HCT116 (cell line): ENCODE data around the gene PPP2R1B. TPM values are rescaled to one million over a fixed set of nuclear protein-coding genes. Genes with fewer than 3 reads are reported as not detected.

Experiments used
- ATAC-seq: fragments of 200-7000 bp; cut with Tn5 transposase; 2 replicates; pipeline ENCODE4 v1.9.1; 2020; ENCODE audit warnings: mild to moderate bottlenecking, moderate library complexity
- BruUV-seq: library from RNA; stranded (reverse); fragments of 400-500 nt; replicated peaks from 2 replicates; lab custom pipeline; 2021; lab: Mats Ljungman, UMichigan
- CTCF ChIA-PET: fragments of 300-600 bp; sonication (Branson Sonifier 250); formaldehyde crosslinking; loops from one replicate; lab custom pipeline; 2021; ENCODE audit warnings: antibody characterized with exemption; lab: Charles Lee
- POLR2A ChIA-PET: fragments of 300-600, 350-600 bp; sonication (Branson Sonifier 250); formaldehyde crosslinking; loops from one replicate; lab custom pipeline; 2021; ENCODE audit warnings: antibody characterized with exemption; lab: Charles Lee
- RAD21 ChIA-PET, 2 experiments: fragments of 300-600 bp; sonication (Branson Sonifier 250); formaldehyde crosslinking; loops; one replicate each; lab custom pipeline; 2023; ENCODE audit warnings: low total read pairs in 2 of 2; ENCODE audit not compliant: uncharacterized antibody in 2 of 2, unreplicated experiment in 2 of 2, low non-redundant PET in 1 of 2; lab: Charles Lee
- DNase-seq: peaks from one replicate; pipeline ENCODE4 v3.0.0-alpha.2; 2010; ENCODE audit warnings: low read depth, low spot score
- H2AFZ ChIP-seq: fragments of 200-600 bp; shearing (Covaris generic), sonication (generic); 2 replicates; pipeline ENCODE4 v1.6.1; 2017; ENCODE audit warnings: low read depth, mixed run types, mixed read lengths, antibody characterized with exemption, low read length; ENCODE audit not compliant: poor library complexity, severe bottlenecking
- H3K27ac ChIP-seq: 2 replicates; pipeline ENCODE4 v1.5.1; 2012; ENCODE audit warnings: low read depth, low read length
- H3K27me3 ChIP-seq: fragments of 200-600 bp; sonication (generic); 2 replicates; pipeline ENCODE4 v1.6.1; 2016; ENCODE audit warnings: mixed run types, low read length, mixed read lengths; ENCODE audit not compliant: insufficient read depth
- H3K36me3 ChIP-seq, 2 experiments: fragments of 200-500 bp in 1 of 2; fragments of 200-600 bp in 1 of 2; sonication (Bioruptor generic) in 1 of 2; sonication (generic) in 1 of 2; 2 replicates each; pipeline versions ENCODE4 v1.5.1 to v1.6.1; 2014 to 2016; ENCODE audit warnings: low read length in 2 of 2, inconsistent platforms in 1 of 2, mixed read lengths in 1 of 2, mixed run types in 1 of 2; ENCODE audit not compliant: insufficient read depth in 2 of 2, control insufficient read depth in 1 of 2
- H3K4me1 ChIP-seq, 2 experiments: fragments of 200-600 bp in 1 of 2; sonication (generic) in 1 of 2; 2 replicates each; pipeline versions ENCODE4 v1.5.1 to v1.6.1; 2012 to 2017; ENCODE audit warnings: low read length in 2 of 2, inconsistent platforms in 1 of 2, mild to moderate bottlenecking in 1 of 2, mixed read lengths in 1 of 2, mixed run types in 1 of 2, moderate library complexity in 1 of 2; ENCODE audit not compliant: insufficient read depth in 2 of 2, control insufficient read depth in 1 of 2
- H3K4me2 ChIP-seq: fragments of 200-600 bp; sonication (generic); 2 replicates; pipeline ENCODE4 v1.6.1; 2017; ENCODE audit warnings: mixed run types, low read length, mixed read lengths
- H3K4me3 ChIP-seq, 2 experiments: fragments of 200-600 bp in 1 of 2; sonication (generic) in 1 of 2; replicated peaks in 1 of 2; 2 replicates each; pipeline ENCODE4 v1.5.1; 2011 to 2016; ENCODE audit warnings: low read length in 2 of 2, control low read depth in 1 of 2, low read depth in 1 of 2, mild to moderate bottlenecking in 1 of 2, mixed read lengths in 1 of 2, mixed run types in 1 of 2
- H3K79me2 ChIP-seq: fragments of 200-600 bp; sonication (generic); 2 replicates; pipeline ENCODE4 v1.6.1; 2017; ENCODE audit warnings: mild to moderate bottlenecking, mixed run types, low read length, moderate library complexity, mixed read lengths; ENCODE audit not compliant: insufficient read depth
- H3K9ac ChIP-seq: fragments of 200-600 bp; sonication (generic); 2 replicates; pipeline ENCODE4 v1.6.1; 2016; ENCODE audit warnings: low read length, mixed read lengths
- H3K9me2 ChIP-seq: fragments of 200-600 bp; sonication (generic), shearing (Covaris generic); 2 replicates; pipeline ENCODE4 v1.6.1; 2017; ENCODE audit warnings: mixed run types, mild to moderate bottlenecking, moderate library complexity; ENCODE audit not compliant: insufficient read depth
- H3K9me3 ChIP-seq, 2 experiments: fragments of 200-500 bp in 1 of 2; fragments of 200-600 bp in 1 of 2; sonication (Bioruptor generic) in 1 of 2; sonication (generic) in 1 of 2; 2 replicates each; pipeline ENCODE4 v1.6.1; 2014 to 2017; ENCODE audit warnings: low read length in 2 of 2, mixed read lengths in 2 of 2, inconsistent platforms in 1 of 2, low read depth in 1 of 2, mild to moderate bottlenecking in 1 of 2, mixed run types in 1 of 2, moderate library complexity in 1 of 2; ENCODE audit not compliant: control insufficient read depth in 1 of 2, insufficient read depth in 1 of 2
- H4K20me1 ChIP-seq: fragments of 200-600 bp; sonication (generic), shearing (Covaris generic); 2 replicates; pipeline ENCODE4 v1.6.1; 2017; ENCODE audit warnings: mixed run types, mild to moderate bottlenecking, moderate library complexity; ENCODE audit not compliant: insufficient read depth
- CEBPB ChIP-seq: IDR thresholded peaks from 2 replicates; pipeline ENCODE4 v1.6.1; 2012; ENCODE audit warnings: low read depth
- EGR1 ChIP-seq: IDR thresholded peaks from 2 replicates; pipeline ENCODE4 v1.6.1; 2012; ENCODE audit warnings: low read depth
- ELF1 ChIP-seq: IDR thresholded peaks from 2 replicates; pipeline ENCODE4 v1.6.1; 2012; ENCODE audit warnings: low read depth, borderline replicate concordance
- FOSL1 ChIP-seq: IDR thresholded peaks from 2 replicates; pipeline ENCODE4 v1.6.1; 2012; ENCODE audit warnings: low read depth
- REST ChIP-seq: IDR thresholded peaks from 2 replicates; pipeline ENCODE4 v1.6.1; 2012; ENCODE audit warnings: low read depth
- ZFX ChIP-seq: fragments of 450-650 bp; IDR thresholded peaks from 2 replicates; pipeline ENCODE4 v1.6.1; 2017
- ZNF274 ChIP-seq: fragments of 200-500 bp; sonication (Bioruptor generic); IDR thresholded peaks from 2 replicates; pipeline ENCODE4 v1.6.1; 2014; ENCODE audit warnings: mild to moderate bottlenecking, low read depth, low read length, inconsistent platforms
- intact Hi-C: fragments of 100-400 bp; cut with micrococcal nuclease; formaldehyde crosslinking; loops from 2 replicates; pipeline ENCODE4 v1.10.0; 2022
- total RNA-seq: library from RNA; stranded (reverse); gene quantifications from one replicate; pipeline ENCODE4 v1.2.1, GENCODE V29; 2021; ENCODE audit not compliant: unreplicated experiment
- TF ChIP-seq, protein P1 (sequence below): IDR thresholded peaks from 2 replicates; pipeline ENCODE4 v1.6.1; 2011; ENCODE audit warnings: mild to moderate bottlenecking, low read length, moderate library complexity; ENCODE audit not compliant: insufficient replicate concordance; ENCODE audit errors: extremely low read depth

The PPP2R1B gene
- total RNA-seq, 1 experiment from 2014 or later = 24.9 TPM

DNA sequence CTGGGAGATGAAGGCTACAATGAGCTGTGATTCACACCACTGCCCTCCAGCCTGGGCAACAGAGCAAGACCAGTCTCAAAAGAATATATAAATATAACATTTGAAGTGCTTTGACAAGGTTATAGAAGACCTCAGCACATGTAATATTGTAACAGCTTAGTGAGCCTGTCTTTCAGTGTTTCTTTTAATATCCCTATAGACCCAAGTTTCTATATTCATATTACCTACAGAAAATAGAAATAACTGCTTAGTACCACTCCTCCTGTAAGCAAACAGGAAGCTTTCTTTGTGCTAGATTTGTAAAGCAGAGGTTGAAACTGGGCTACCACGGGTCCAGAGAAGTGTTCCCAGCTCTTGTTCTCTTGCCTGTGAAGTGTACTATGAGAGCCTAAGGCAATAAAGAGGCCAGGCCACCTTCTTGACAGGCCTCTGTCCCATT is 68.2 kb downstream of the PPP2R1B start (continued):
- TF ChIP-seq, protein P1, sequence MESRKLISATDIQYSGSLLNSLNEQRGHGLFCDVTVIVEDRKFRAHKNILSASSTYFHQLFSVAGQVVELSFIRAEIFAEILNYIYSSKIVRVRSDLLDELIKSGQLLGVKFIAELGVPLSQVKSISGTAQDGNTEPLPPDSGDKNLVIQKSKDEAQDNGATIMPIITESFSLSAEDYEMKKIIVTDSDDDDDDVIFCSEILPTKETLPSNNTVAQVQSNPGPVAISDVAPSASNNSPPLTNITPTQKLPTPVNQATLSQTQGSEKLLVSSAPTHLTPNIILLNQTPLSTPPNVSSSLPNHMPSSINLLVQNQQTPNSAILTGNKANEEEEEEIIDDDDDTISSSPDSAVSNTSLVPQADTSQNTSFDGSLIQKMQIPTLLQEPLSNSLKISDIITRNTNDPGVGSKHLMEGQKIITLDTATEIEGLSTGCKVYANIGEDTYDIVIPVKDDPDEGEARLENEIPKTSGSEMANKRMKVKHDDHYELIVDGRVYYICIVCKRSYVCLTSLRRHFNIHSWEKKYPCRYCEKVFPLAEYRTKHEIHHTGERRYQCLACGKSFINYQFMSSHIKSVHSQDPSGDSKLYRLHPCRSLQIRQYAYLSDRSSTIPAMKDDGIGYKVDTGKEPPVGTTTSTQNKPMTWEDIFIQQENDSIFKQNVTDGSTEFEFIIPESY = no peak
- TF ChIP-seq REST = no peak
- no peak for TF ChIP-seq ZFX
- TF ChIP-seq EGR1 = no peak
- no peak for TF ChIP-seq CEBPB

DNA sequence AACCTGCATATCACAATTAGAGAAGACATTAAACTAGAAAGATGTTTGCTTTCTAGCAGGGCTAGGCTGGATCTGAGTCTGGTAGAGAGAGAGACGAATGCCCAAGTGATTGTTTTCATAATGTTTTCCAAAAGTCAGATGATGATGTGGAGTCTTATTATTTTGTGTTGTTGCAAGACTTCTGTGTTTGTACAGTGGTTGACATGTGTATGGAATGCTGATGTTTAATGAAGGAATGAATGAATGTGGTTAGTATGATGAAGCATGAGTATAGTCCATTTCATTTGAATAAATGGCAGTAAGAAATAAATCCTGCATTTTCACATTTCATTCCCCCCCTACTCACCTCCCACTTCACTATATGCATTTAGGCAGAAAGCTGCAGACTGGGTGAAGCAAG is 69.6 kb downstream of the PPP2R1B start:
- no TSS peak for BruUV-seq
- ChIA-PET RAD21 (no interaction called here), CTCF (no interaction called here), POLR2A (no interaction called here)
- Histone ChIP-seq H3K9ac (no peak overlapping the region), H3K36me3 (no peaks in the 10 kb centered on the region), H3K4me1 (no peaks in the 10 kb centered on the region), H3K4me3 (no peak overlapping the region), H2AFZ (no peak overlapping the region), H3K9me2 (no peaks in the 10 kb centered on the region), H3K4me2 (no peak overlapping the region), H3K27me3 (no peaks in the 10 kb centered on the region), H3K27ac (no peak overlapping the region), H3K79me2 (no peaks in the 10 kb centered on the region), H3K9me3 (no peaks in the 10 kb centered on the region), H4K20me1 (no peaks in the 10 kb centered on the region)
- intact Hi-C loops = no loop called here
- TF ChIP-seq REST (no peak), ZNF274 (no peak), CEBPB (no peak), ELF1 (no peak), FOSL1 (no peak)
- ATAC-seq = no peak
- DNase-seq = no peak
